GM12892 (cell line): ENCODE results near the gene GNAO1.

Experiments used
- POLR2A ChIP-seq: IDR thresholded peaks from 2 replicates; pipeline ENCODE4 v1.6.1; 2011; ENCODE audit warnings: low read depth, low read length, control low read depth
- TAF1 ChIP-seq: IDR thresholded peaks from 2 replicates; pipeline ENCODE4 v1.6.1; 2011; ENCODE audit warnings: low read depth, mild to moderate bottlenecking, control low read depth, low read length, borderline replicate concordance

DNA sequence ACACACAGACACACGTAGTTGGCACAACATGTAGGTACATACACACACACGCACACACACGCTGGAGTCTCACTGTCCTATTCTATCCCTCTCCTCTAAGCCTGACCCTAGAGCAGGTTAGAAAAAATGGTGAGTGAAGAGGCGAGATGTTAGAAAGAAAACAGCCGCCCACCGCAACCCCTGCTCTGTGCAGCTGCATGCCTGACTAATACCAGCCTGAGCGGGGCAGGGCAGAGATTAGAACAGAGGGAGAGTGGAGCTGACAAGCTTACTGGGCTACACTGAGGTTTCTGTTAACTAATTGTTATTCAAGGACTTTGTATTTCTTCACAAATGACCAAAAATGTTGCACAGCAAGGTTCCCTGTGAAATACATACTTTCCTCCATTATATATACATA, 174.3 kb downstream of the GNAO1 start:
- TF ChIP-seq POLR2A (no peak), TAF1 (no peak)
